HepG2 (cell line): ENCODE data around the gene DSCAML1. TPM values are rescaled to one million over a fixed set of nuclear protein-coding genes. Genes with fewer than 3 reads are reported as not detected.

ENCODE experiments used
- CBFB ChIP-seq: sonication (generic); formaldehyde crosslinking; IDR thresholded peaks from 2 replicates; pipeline ENCODE4 v1.4.0; 2020; ENCODE audit warnings: missing genetic modification reagents
- CENPX ChIP-seq: sonication (generic); formaldehyde crosslinking; IDR thresholded peaks from 2 replicates; pipeline ENCODE4 v1.9.0; 2021; ENCODE audit warnings: mild to moderate bottlenecking, missing genetic modification reagents, moderate library complexity
- E2F1 ChIP-seq: sonication (generic); formaldehyde crosslinking; IDR thresholded peaks from 2 replicates; pipeline ENCODE4 v1.5.0; 2020; ENCODE audit warnings: missing genetic modification reagents
- IRX3 ChIP-seq: sonication (generic); formaldehyde crosslinking; IDR thresholded peaks from 2 replicates; pipeline ENCODE4 v1.8.1; 2023; ENCODE audit warnings: mild to moderate bottlenecking, low read depth, missing genetic modification reagents, borderline replicate concordance
- MAFF ChIP-seq: IDR thresholded peaks from 2 replicates; pipeline ENCODE4 v1.6.1; 2011; ENCODE audit warnings: low read depth, low read length, improper control_type of control experiment
- TBL1XR1 ChIP-seq: fragments of 150-350 bp; IDR thresholded peaks from 2 replicates; pipeline ENCODE4 v1.6.1; 2014; ENCODE audit warnings: borderline replicate concordance, low read length; ENCODE audit not compliant: partially characterized antibody
- XBP1 ChIP-seq: sonication (generic); formaldehyde crosslinking; IDR thresholded peaks from 2 replicates; pipeline ENCODE4 v1.5.0; 2020; ENCODE audit warnings: missing genetic modification reagents
- ZNF800 ChIP-seq: sonication (generic); formaldehyde crosslinking; IDR thresholded peaks from 2 replicates; pipeline ENCODE4 v1.4.0; 2020; ENCODE audit warnings: missing genetic modification reagents
- ZSCAN22 ChIP-seq: sonication (generic); formaldehyde crosslinking; IDR thresholded peaks from 2 replicates; pipeline ENCODE4 v1.4.0; 2020; ENCODE audit warnings: mild to moderate bottlenecking, missing genetic modification reagents
- polyA plus RNA-seq, 8 experiments: library from polyadenylated mRNA; depleted of rRNA in 3 of 8; stranded (reverse) in 7 of 8; unstranded in 1 of 8; fragments of >200 nt; fragmentation: Illumina TruSeq in 4 of 8; extraction: Trizol in 4 of 8; gene quantifications; 2 replicates each; pipeline versions ENCODE4 v1.2.1 to v1.2.3, GENCODE V29; 2011 to 2016; ENCODE audit warnings: low read depth in 4 of 8, missing spikeins in 1 of 8, mixed read lengths in 1 of 8; ENCODE audit not compliant: insufficient read depth in 1 of 8
- total RNA-seq, 5 experiments: library from RNA; depleted of rRNA; stranded (reverse); fragments of >200 nt; fragmentation: Illumina TruSeq; extraction: Trizol; gene quantifications; 2 replicates each; pipeline ENCODE4 v1.2.3, GENCODE V29; 2016; ENCODE audit warnings: low read depth in 1 of 5
- TF ChIP-seq, protein P1 (sequence below): sonication (generic); formaldehyde crosslinking; IDR thresholded peaks from 2 replicates; pipeline ENCODE4 v1.4.0; 2020; ENCODE audit warnings: mild to moderate bottlenecking, missing genetic modification reagents
- TF ChIP-seq, protein P2 (sequence below), 2 experiments: sonication (generic) in 1 of 2; formaldehyde crosslinking in 1 of 2; IDR thresholded peaks; 2 replicates each; pipeline versions ENCODE4 v1.4.0 to v1.6.1; 2018 to 2020; ENCODE audit warnings: missing genetic modification reagents in 2 of 2, borderline replicate concordance in 1 of 2, low read depth in 1 of 2, mild to moderate bottlenecking in 1 of 2, missing biosample characterization in 1 of 2

Gene DSCAML1
- total and polyA plus RNA-seq, 2 of the 13 experiments (the other 11 are each of a cell fraction or from before 2014, with no cell fraction given): 0.29 to 0.40 TPM

DNA sequence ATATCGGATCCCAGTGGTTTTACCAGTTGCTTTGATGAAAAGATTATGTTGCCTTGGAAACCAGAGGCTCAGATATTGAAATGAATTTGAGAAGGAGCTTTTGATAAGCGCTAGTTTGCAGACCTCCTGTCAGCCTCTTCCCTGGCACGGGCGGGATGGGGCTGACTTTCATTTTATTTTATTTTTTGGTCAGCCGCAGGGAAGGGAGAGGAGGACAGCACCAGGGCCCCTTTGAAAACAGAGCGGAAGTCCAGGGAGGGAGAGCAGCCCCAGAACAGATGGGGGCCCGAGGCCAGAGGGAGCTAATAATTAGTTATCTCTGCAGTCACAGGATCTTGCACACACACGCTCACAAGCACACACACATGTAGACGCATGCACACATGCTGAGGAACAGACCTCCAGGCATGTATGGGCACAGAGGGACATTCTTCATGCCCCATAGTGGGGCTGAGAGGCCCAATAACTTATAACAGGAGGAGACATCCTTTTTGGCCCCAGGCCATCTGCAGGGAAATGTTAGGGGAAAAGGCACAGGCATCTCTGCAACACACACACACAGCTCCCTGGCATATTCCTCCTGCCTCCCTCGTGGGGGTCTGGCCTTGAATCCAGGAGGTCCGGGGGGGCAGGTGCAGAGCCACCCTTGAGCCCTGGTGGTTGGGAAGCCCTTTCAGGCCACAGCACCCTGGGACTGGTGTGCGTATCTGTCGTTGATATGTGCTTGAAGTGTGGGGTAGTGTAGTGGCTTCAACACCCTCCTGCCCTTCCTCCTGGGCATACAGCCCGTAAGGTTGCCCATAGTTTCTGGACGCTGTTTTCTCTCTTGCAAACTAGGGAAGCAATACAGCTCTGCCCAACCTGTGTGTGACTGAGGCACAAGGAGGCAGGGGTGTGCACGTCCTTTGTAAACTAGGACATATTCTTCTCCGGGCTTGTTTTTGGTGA lies 352.0 kb downstream of the DSCAML1 start (continued):
- TF ChIP-seq, protein P1, sequence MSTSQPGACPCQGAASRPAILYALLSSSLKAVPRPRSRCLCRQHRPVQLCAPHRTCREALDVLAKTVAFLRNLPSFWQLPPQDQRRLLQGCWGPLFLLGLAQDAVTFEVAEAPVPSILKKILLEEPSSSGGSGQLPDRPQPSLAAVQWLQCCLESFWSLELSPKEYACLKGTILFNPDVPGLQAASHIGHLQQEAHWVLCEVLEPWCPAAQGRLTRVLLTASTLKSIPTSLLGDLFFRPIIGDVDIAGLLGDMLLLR (CRISPR knock-in tag): no peak
- no peak for TF ChIP-seq E2F1
- no peak for TF ChIP-seq CBFB (CRISPR knock-in tag)
- TF ChIP-seq TBL1XR1: no peak
- TF ChIP-seq, protein P2, sequence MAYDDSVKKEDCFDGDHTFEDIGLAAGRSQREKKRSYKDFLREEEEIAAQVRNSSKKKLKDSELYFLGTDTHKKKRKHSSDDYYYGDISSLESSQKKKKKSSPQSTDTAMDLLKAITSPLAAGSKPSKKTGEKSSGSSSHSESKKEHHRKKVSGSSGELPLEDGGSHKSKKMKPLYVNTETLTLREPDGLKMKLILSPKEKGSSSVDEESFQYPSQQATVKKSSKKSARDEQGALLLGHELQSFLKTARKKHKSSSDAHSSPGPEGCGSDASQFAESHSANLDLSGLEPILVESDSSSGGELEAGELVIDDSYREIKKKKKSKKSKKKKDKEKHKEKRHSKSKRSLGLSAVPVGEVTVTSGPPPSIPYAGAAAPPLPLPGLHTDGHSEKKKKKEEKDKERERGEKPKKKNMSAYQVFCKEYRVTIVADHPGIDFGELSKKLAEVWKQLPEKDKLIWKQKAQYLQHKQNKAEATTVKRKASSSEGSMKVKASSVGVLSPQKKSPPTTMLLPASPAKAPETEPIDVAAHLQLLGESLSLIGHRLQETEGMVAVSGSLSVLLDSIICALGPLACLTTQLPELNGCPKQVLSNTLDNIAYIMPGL (CRISPR knock-in tag; IDR thresholded peaks at IDR 0.05; ENCODE audit: borderline replicate concordance in 1 of 2, low read depth in 1 of 2): no peak
- no peak for TF ChIP-seq ZNF800
- no peak for TF ChIP-seq CENPX
- no peak for TF ChIP-seq MAFF
- no peak for TF ChIP-seq XBP1 (CRISPR knock-in tag)
- TF ChIP-seq IRX3 (CRISPR knock-in tag): no peak
- TF ChIP-seq ZSCAN22 (CRISPR knock-in tag): no peak
